Loucy (cell line): Measurements from ENCODE around the gene MMP17.

ENCODE experiments used
- H2AFZ ChIP-seq: fragments of 200-600 bp; sonication (generic); 2 replicates; pipeline ENCODE4 v1.6.0; 2016; ENCODE audit warnings: antibody characterized with exemption, mild to moderate bottlenecking, low read length, moderate library complexity
- H3F3A ChIP-seq: fragments of 200-600 bp; 2 replicates; pipeline ENCODE4 v1.6.0; 2016; ENCODE audit warnings: antibody characterized with exemption, low read depth, mild to moderate bottlenecking
- H3K27me3 ChIP-seq: fragments of 200-600 bp; sonication (generic); 2 replicates; pipeline ENCODE4 v1.6.1; 2014; ENCODE audit warnings: low read length, mild to moderate bottlenecking; ENCODE audit not compliant: insufficient read depth, poor library complexity, severe bottlenecking
- H3K36me3 ChIP-seq: fragments of 200-600 bp; sonication (generic); 2 replicates; pipeline ENCODE4 v1.6.1; 2016; ENCODE audit warnings: low read length; ENCODE audit not compliant: insufficient read depth
- H3K4me1 ChIP-seq: fragments of 200-600 bp; sonication (generic); 2 replicates; pipeline ENCODE4 v1.5.1; 2014; ENCODE audit warnings: low read length, mild to moderate bottlenecking; ENCODE audit not compliant: insufficient read depth, poor library complexity, severe bottlenecking
- H3K4me2 ChIP-seq: fragments of 200-600 bp; sonication (generic); 2 replicates; pipeline ENCODE4 v1.6.0; 2014; ENCODE audit warnings: antibody characterized with exemption, low read length, low read depth, mild to moderate bottlenecking; ENCODE audit not compliant: poor library complexity, severe bottlenecking
- H3K4me3 ChIP-seq: fragments of 200-600 bp; sonication (generic); 2 replicates; pipeline ENCODE4 v1.5.1; 2014; ENCODE audit warnings: low read length, mild to moderate bottlenecking, mixed read lengths; ENCODE audit not compliant: poor library complexity, severe bottlenecking
- H3K79me2 ChIP-seq: fragments of 200-600 bp; sonication (generic); 2 replicates; pipeline ENCODE4 v1.6.1; 2014; ENCODE audit warnings: low read length; ENCODE audit not compliant: insufficient read depth
- H3K9ac ChIP-seq: fragments of 200-600 bp; sonication (generic); 2 replicates; pipeline ENCODE4 v1.6.0; 2014; ENCODE audit warnings: mild to moderate bottlenecking, low read depth, low read length, moderate library complexity; ENCODE audit not compliant: poor library complexity, severe bottlenecking
- H3K9me2 ChIP-seq: fragments of 200-600 bp; sonication (generic); replicated peaks from 2 replicates; pipeline ENCODE4 v1.6.1; 2016; ENCODE audit warnings: low read depth, low read length, mixed read lengths
- H3K9me3 ChIP-seq: fragments of 200-600 bp; sonication (generic); 2 replicates; pipeline ENCODE4 v1.6.1; 2014; ENCODE audit warnings: mild to moderate bottlenecking, antibody characterized with exemption, low read length, low read depth; ENCODE audit not compliant: insufficient read depth
- H4K20me1 ChIP-seq: fragments of 200-600 bp; sonication (generic); 2 replicates; pipeline ENCODE4 v1.6.0; 2014; ENCODE audit warnings: antibody characterized with exemption, low read length, mild to moderate bottlenecking; ENCODE audit not compliant: insufficient read depth, poor library complexity, severe bottlenecking
- CTCF ChIP-seq: fragments of 200-600 bp; sonication (generic); conservative IDR thresholded peaks from 2 replicates; pipeline ENCODE4 v1.5.1; 2014; ENCODE audit warnings: mild to moderate bottlenecking, antibody characterized with exemption, low read length
- EZH2phosphoT487 ChIP-seq: fragments of 200-600 bp; IDR thresholded peaks from 2 replicates; pipeline ENCODE4 v1.6.1; 2018; ENCODE audit warnings: antibody characterized with exemption, mild to moderate bottlenecking, moderate library complexity, borderline replicate concordance

The MMP17 gene

GRCh38 chr12:131894981-131895639, 66.9 kb downstream of the MMP17 start:
- H3K4me3 ChIP-seq = peak overlapping the region; percentile 91
- no peaks in the 10 kb centered on the region; the same call in 1 of the 2 replicates for H3F3A ChIP-seq
- no peaks in the 10 kb centered on the region for H3K36me3 ChIP-seq
- H3K4me2 ChIP-seq = peak overlapping the region; percentile 96
- no peak for TF ChIP-seq EZH2phosphoT487
- TF ChIP-seq CTCF = no peak
- no peaks in the 10 kb centered on the region for H3K9me3 ChIP-seq
- H3K79me2 ChIP-seq = peaks cover 36% of the 10 kb centered on the region
- peaks cover 28% of the 10 kb centered on the region for H4K20me1 ChIP-seq
- no peak overlapping the region for H2AFZ ChIP-seq
- peak overlapping the region; percentile 80 for H3K9ac ChIP-seq
- no peaks in the 10 kb centered on the region for H3K9me2 ChIP-seq
- no peaks in the 10 kb centered on the region for H3K27me3 ChIP-seq
- H3K4me1 ChIP-seq = peaks cover 18% of the 10 kb centered on the region

GRCh38 chr12:131895640-131896079, 67.5 kb downstream of the MMP17 start:
- H3K36me3 ChIP-seq = no peaks in the 10 kb centered on the region
- no peak overlapping the region for H2AFZ ChIP-seq
- H4K20me1 ChIP-seq = peaks cover 28% of the 10 kb centered on the region
- no peaks in the 10 kb centered on the region for H3K9me2 ChIP-seq
- peak overlapping the region; percentile 91 for H3K4me3 ChIP-seq
- peak overlapping the region; percentile 80 for H3K9ac ChIP-seq
- peak overlapping the region; percentile 96 for H3K4me2 ChIP-seq
- H3K27me3 ChIP-seq = no peaks in the 10 kb centered on the region
- H3K9me3 ChIP-seq = no peaks in the 10 kb centered on the region
- no peaks in the 10 kb centered on the region; the same call in 1 of the 2 replicates for H3F3A ChIP-seq
- TF ChIP-seq EZH2phosphoT487 (no peak), CTCF (no peak)
- peaks cover 18% of the 10 kb centered on the region for H3K4me1 ChIP-seq
- H3K79me2 ChIP-seq = peaks cover 41% of the 10 kb centered on the region

- Histone ChIP-seq H2AFZ (no peak overlapping the region), H3K36me3 (no peaks in the 10 kb centered on the region), H4K20me1 (peaks cover 30% of the 10 kb centered on the region), H3K79me2 (peaks cover 44% of the 10 kb centered on the region), H3K9me3 (no peaks in the 10 kb centered on the region), H3F3A (no peaks in the 10 kb centered on the region; the same call in 1 of the 2 replicates), H3K4me1 (peaks cover 18% of the 10 kb centered on the region), H3K4me3 (peak overlapping the region; percentile 91), H3K27me3 (no peaks in the 10 kb centered on the region), H3K4me2 (peak overlapping the region; percentile 96), H3K9ac (peak overlapping the region; percentile 80), H3K9me2 (no peaks in the 10 kb centered on the region)
- TF ChIP-seq EZH2phosphoT487 (no peak), CTCF (no peak)
These were observed 68.1 kb downstream of the MMP17 start for GRCh38 chr12:131896080-131896810.
